ENCODE results near the gene SMARCA5.
A peak's percentile ranks its signal among the peaks of the same experiment; 100 is the strongest.

SMARCA5 gene

DNA sequence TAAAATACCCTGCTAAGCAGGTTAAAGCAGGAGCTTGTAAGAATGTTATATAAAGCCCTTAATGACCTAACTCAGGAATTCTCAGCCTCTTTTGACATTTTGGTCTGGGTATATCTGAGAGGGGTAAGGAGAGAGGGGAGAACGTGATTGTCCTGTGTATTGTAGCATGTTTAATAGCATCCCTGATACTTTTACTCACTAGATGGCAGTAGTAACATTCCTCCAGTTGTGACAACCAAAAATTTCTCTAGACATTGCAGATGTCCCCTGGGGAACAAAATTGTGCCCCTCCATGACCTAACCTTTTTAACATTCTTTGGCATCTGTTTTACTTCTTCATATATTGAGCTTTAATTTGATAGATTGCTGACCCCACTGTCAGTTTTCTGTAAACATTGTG, 17.9 kb downstream of the SMARCA5 start:
- no peak for DNase-seq (ENCODE audit: low read depth)
- TF ChIP-seq, protein P1, sequence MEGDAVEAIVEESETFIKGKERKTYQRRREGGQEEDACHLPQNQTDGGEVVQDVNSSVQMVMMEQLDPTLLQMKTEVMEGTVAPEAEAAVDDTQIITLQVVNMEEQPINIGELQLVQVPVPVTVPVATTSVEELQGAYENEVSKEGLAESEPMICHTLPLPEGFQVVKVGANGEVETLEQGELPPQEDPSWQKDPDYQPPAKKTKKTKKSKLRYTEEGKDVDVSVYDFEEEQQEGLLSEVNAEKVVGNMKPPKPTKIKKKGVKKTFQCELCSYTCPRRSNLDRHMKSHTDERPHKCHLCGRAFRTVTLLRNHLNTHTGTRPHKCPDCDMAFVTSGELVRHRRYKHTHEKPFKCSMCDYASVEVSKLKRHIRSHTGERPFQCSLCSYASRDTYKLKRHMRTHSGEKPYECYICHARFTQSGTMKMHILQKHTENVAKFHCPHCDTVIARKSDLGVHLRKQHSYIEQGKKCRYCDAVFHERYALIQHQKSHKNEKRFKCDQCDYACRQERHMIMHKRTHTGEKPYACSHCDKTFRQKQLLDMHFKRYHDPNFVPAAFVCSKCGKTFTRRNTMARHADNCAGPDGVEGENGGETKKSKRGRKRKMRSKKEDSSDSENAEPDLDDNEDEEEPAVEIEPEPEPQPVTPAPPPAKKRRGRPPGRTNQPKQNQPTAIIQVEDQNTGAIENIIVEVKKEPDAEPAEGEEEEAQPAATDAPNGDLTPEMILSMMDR (IDR thresholded peaks at IDR 0.05; ENCODE audit: control insufficient read depth, extremely low read depth, insufficient read depth), result peak; percentile 45
- no peak overlapping the region for H3K4me3 ChIP-seq (ENCODE audit: low read depth, low read length)

DNA sequence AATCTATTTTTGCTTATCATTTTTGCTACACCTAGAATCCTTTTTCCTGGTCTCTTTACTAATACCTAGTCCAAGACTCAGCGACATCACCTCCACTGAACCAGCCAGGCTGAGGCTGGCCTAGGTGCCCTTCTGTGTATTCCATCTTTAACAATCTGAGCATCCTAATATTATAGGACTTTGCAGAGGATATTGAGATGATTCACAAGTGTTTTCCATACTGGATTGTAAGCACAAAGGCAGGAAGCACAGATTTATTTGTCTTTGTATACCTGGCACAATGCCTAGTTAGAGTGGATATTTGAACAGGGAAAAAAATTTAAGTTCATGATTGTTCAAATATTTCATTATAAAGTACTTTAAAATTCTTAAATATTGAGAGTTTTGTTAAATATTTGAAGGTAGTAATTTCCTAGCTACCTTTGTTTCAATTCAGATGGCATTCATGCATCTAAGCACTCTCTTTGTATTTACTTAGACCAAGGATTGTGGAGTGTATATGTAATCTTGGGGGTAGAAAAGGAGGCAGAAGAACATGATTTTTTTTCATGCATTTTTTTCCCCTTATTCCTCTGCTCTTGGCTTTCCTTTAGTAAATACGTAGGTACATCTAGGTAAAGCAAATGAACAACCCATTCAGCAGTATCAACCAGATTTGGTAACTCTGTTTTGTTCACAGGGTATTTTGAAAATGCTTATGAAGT, 18.4 kb downstream of the SMARCA5 start:
- TF ChIP-seq, protein P1 (IDR thresholded peaks at IDR 0.05; ENCODE audit: control insufficient read depth, extremely low read depth, insufficient read depth), result no peak
- peak; percentile 30 for DNase-seq (ENCODE audit: low read depth)
- H3K4me3 ChIP-seq (ENCODE audit: low read depth, low read length), result no peak overlapping the region

DNA sequence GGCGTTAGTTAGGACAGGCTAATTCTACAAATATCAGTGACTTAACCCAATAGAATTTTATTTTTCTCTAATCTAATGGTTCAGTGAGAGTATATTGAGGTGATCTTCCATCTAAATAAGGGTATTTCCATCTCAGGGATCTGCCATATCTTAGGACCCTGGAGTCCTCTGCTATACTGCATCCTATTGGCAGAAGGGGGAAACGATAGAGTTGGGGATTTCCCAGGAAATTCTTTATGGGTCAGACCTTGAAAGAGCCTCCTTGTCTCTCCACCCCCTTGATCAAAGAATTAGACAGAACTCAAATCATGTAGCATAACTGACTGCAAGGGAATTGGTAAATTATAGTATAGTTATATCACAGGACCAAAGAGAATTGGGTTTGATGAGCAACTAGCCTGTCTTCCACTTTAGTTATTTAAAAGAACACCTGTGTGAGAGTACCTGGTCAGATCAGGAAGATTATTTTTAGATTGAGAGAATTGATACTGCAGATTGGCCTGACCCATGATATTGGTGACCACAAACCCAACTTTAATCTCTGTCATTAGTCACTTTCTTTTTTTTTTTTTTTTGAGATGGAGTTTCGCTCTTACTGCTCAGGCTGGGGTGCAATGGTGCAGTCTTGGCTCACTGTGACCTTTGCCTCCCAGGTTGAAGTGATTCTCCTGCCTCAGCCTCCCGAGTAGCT, 25.6 kb downstream of the SMARCA5 start:
- DNase-seq (ENCODE audit: low read depth), result no peak
- TF ChIP-seq, protein P1 (IDR thresholded peaks at IDR 0.05; ENCODE audit: control insufficient read depth, extremely low read depth, insufficient read depth), result no peak
- H3K4me3 ChIP-seq (ENCODE audit: low read depth, low read length), result no peak overlapping the region

DNA sequence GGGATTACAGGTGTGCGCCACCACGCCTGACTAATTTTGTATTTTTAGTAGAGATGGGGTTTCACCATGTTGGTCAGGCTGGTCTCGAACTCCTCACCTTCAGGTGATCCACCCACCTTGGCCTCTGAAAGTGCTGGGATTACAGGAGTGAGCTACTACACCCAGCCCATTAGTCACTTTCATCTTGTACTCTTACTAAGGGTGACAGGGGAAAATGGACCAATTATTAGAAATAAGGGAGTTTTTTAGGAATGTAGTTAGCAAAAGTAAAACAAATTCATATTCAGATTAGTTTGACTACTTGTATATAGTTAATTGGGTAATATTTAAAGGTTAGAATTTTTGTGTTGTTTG, 26.1 kb downstream of the SMARCA5 start:
- TF ChIP-seq, protein P1 (IDR thresholded peaks at IDR 0.05; ENCODE audit: control insufficient read depth, extremely low read depth, insufficient read depth), result no peak
- H3K4me3 ChIP-seq (ENCODE audit: low read depth, low read length), result no peak overlapping the region
- no peak for DNase-seq (ENCODE audit: low read depth)

DNA sequence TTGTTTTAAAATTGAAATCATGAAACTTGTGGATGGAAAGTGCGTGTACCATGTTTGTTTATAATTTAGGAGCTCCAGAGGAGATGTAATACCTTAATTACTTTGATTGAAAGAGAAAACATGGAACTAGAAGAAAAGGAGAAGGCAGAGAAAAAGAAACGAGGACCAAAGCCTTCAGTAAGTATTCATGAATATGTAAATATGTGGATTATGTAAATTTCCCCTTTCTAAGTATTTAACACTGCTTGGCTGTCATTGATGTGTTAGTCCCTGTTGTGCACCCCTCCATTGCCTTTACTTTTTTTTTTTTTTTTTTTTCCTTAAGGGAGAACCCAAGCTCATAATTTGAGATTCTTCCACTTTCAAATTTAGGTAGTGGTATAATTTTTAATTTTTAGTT, 36.4 kb downstream of the SMARCA5 start:
- DNase-seq (ENCODE audit: low read depth), result no peak
- TF ChIP-seq, protein P1 (IDR thresholded peaks at IDR 0.05; ENCODE audit: control insufficient read depth, extremely low read depth, insufficient read depth), result no peak
- no peak overlapping the region for H3K4me3 ChIP-seq (ENCODE audit: low read depth, low read length)

DNA sequence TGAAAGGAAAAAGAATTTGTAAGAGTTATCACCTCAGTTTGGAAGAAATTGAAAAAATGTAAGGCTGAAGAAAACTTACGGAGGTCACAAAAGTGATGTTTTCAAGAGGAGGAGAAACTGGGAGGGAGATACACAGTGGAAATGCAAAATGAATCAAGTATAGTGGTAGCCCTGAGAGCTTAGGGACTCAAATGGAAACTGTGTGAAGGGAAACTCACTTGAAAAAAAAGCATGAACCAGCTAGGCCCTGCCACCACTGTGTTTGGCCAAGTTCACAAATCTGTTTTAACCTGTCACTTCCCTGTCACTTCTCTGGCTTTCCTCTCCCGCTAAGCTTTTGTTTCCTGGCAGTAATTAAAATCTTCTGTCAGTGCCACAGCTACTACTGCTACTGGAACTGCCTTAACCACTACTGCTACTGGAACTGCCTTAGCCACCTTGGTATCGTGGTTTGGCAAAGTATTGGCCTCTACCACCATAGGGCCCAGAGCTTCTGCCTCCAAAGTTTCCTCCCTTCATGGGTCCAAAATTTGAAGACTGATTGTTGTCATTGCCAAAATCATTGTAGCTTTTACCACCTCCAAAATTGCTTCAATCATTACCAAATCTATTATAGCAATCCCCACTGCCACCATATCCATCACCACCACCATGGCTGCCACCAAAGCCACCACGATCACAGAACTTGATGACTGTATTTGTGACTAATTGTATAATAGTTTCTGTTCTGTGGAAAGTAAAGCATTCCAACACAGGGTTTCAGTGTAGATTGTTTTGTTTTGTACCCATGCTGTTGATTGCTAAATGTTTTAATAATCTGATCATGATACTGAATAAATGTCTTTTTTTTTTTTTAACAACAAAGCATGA, 41.5 kb downstream of the SMARCA5 start:
- TF ChIP-seq, protein P1 (IDR thresholded peaks at IDR 0.05; ENCODE audit: control insufficient read depth, extremely low read depth, insufficient read depth), result no peak
- no peak overlapping the region for H3K4me3 ChIP-seq (ENCODE audit: low read depth, low read length)
- no peak for DNase-seq (ENCODE audit: low read depth)

Data from LNCaP clone FGC (cell line).